OCI-LY1 (cell line): Measurements from ENCODE around the gene RADIL.

ENCODE experiments used
- H2AFZ ChIP-seq: fragments of 200-600 bp; sonication (generic), shearing (Covaris generic); 2 replicates; pipeline ENCODE4 v1.6.0; 2014; ENCODE audit warnings: antibody characterized with exemption, mild to moderate bottlenecking, low read length
- H3F3A ChIP-seq: fragments of 200-600 bp; sonication (generic), shearing (Covaris generic); 2 replicates; pipeline ENCODE4 v1.6.0; 2014; ENCODE audit warnings: mild to moderate bottlenecking, antibody characterized with exemption, low read length, moderate library complexity; ENCODE audit not compliant: insufficient read depth
- H3K27ac ChIP-seq: fragments of 200-600 bp; sonication (generic); 2 replicates; pipeline ENCODE4 v1.5.1; 2014; ENCODE audit warnings: low read length, mixed run types, mild to moderate bottlenecking, low read depth; ENCODE audit not compliant: poor library complexity, severe bottlenecking
- H3K27me3 ChIP-seq: fragments of 200-600 bp; sonication (generic); 2 replicates; pipeline ENCODE4 v1.6.0; 2014; ENCODE audit warnings: antibody characterized with exemption, mild to moderate bottlenecking, low read length, moderate library complexity; ENCODE audit not compliant: insufficient read depth
- H3K36me3 ChIP-seq: fragments of 200-600 bp; sonication (generic); 2 replicates; pipeline ENCODE4 v1.6.1; 2014; ENCODE audit warnings: mild to moderate bottlenecking, antibody characterized with exemption, low read length, moderate library complexity, mixed read lengths; ENCODE audit not compliant: insufficient read depth
- H3K4me1 ChIP-seq: fragments of 200-600 bp; sonication (generic); 2 replicates; pipeline ENCODE4 v1.5.1; 2014; ENCODE audit warnings: mild to moderate bottlenecking, low read length, moderate library complexity; ENCODE audit not compliant: insufficient read depth, severe bottlenecking
- H3K4me2 ChIP-seq: fragments of 200-600 bp; sonication (generic), shearing (Covaris generic); 2 replicates; pipeline ENCODE4 v1.6.1; 2014; ENCODE audit warnings: low read length
- H3K4me3 ChIP-seq: fragments of 200-600 bp; sonication (generic); 2 replicates; pipeline ENCODE4 v1.5.1; 2014; ENCODE audit warnings: low read length, low read depth, mild to moderate bottlenecking, mixed read lengths; ENCODE audit not compliant: poor library complexity, severe bottlenecking
- H3K79me2 ChIP-seq: fragments of 200-600 bp; shearing (Covaris generic); 2 replicates; pipeline ENCODE4 v1.6.1; 2016; ENCODE audit warnings: mixed run types, low read length, mixed read lengths; ENCODE audit not compliant: insufficient read depth
- H3K9ac ChIP-seq: fragments of 200-600 bp; sonication (generic), shearing (Covaris generic); 2 replicates; pipeline ENCODE4 v1.6.1; 2014; ENCODE audit warnings: mild to moderate bottlenecking, low read length, mixed read lengths
- H3K9me2 ChIP-seq: fragments of 200-600 bp; sonication (generic), shearing (Covaris generic); 2 replicates; pipeline ENCODE4 v1.6.1; 2014; ENCODE audit warnings: low read depth, mild to moderate bottlenecking, low read length, mixed read lengths
- H3K9me3 ChIP-seq: fragments of 200-600 bp; shearing (Covaris generic); 2 replicates; pipeline ENCODE4 v1.6.1; 2014; ENCODE audit warnings: low read length, mixed read lengths
- H4K20me1 ChIP-seq: fragments of 200-600 bp; sonication (generic), shearing (Covaris generic); 2 replicates; pipeline ENCODE4 v1.6.0; 2016; ENCODE audit warnings: mild to moderate bottlenecking, low read length; ENCODE audit not compliant: insufficient read depth
- EZH2 ChIP-seq: fragments of 200-600 bp; sonication (generic), shearing (Covaris generic); IDR thresholded peaks from 2 replicates; pipeline ENCODE4 v1.8.0; 2017; ENCODE audit warnings: borderline replicate concordance, mixed run types, mild to moderate bottlenecking, antibody characterized with exemption, low read length, moderate library complexity, mixed read lengths
- TF ChIP-seq, protein P1 (sequence below): fragments of 200-600 bp; sonication (generic), shearing (Covaris generic); IDR thresholded peaks from 2 replicates; pipeline ENCODE4 v1.5.1; 2017; ENCODE audit warnings: mild to moderate bottlenecking, antibody characterized with exemption, low read length, moderate library complexity, mixed read lengths

Gene RADIL

DNA sequence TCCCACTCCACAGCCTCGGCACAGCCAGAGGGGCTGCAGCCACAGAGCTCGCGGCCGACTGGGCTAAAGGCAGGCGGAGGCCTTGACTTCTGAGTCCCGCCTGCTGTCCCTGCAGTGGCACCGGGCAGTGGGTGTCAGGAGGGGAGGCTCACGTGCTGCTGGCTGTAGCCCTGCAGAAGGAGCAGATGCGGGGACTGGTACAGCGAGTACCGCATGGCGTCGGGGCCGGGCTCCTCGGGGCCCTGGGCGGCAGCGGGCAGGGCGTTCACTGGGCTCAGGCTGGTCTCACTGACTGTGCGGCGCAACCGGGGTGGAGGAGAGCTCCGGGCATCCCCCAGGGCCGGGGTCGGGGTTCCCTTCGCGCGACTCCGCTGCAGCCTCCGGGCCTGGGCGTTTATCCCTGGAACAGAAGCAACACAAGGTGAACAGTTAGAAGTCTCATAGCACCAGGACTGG lies 47.3 kb downstream of the RADIL start:
- no peak overlapping the region for H3K4me3 ChIP-seq
- H2AFZ ChIP-seq: no peak overlapping the region
- H3K79me2 ChIP-seq: no peaks in the 10 kb centered on the region
- H3K9me3 ChIP-seq: no peaks in the 10 kb centered on the region
- H3K4me2 ChIP-seq: no peak overlapping the region
- no peak overlapping the region for H3K27ac ChIP-seq
- H3K9ac ChIP-seq: no peak overlapping the region
- TF ChIP-seq EZH2: no peak
- TF ChIP-seq, protein P1, sequence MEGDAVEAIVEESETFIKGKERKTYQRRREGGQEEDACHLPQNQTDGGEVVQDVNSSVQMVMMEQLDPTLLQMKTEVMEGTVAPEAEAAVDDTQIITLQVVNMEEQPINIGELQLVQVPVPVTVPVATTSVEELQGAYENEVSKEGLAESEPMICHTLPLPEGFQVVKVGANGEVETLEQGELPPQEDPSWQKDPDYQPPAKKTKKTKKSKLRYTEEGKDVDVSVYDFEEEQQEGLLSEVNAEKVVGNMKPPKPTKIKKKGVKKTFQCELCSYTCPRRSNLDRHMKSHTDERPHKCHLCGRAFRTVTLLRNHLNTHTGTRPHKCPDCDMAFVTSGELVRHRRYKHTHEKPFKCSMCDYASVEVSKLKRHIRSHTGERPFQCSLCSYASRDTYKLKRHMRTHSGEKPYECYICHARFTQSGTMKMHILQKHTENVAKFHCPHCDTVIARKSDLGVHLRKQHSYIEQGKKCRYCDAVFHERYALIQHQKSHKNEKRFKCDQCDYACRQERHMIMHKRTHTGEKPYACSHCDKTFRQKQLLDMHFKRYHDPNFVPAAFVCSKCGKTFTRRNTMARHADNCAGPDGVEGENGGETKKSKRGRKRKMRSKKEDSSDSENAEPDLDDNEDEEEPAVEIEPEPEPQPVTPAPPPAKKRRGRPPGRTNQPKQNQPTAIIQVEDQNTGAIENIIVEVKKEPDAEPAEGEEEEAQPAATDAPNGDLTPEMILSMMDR: no peak
- H3K36me3 ChIP-seq: no peaks in the 10 kb centered on the region
- H3K4me1 ChIP-seq: peaks cover 9% of the 10 kb centered on the region
- H4K20me1 ChIP-seq: no peaks in the 10 kb centered on the region
- peaks cover 11% of the 10 kb centered on the region; the same call in 1 of the 2 replicates for H3K27me3 ChIP-seq
- H3K9me2 ChIP-seq: no peaks in the 10 kb centered on the region
- no peaks in the 10 kb centered on the region for H3F3A ChIP-seq

DNA sequence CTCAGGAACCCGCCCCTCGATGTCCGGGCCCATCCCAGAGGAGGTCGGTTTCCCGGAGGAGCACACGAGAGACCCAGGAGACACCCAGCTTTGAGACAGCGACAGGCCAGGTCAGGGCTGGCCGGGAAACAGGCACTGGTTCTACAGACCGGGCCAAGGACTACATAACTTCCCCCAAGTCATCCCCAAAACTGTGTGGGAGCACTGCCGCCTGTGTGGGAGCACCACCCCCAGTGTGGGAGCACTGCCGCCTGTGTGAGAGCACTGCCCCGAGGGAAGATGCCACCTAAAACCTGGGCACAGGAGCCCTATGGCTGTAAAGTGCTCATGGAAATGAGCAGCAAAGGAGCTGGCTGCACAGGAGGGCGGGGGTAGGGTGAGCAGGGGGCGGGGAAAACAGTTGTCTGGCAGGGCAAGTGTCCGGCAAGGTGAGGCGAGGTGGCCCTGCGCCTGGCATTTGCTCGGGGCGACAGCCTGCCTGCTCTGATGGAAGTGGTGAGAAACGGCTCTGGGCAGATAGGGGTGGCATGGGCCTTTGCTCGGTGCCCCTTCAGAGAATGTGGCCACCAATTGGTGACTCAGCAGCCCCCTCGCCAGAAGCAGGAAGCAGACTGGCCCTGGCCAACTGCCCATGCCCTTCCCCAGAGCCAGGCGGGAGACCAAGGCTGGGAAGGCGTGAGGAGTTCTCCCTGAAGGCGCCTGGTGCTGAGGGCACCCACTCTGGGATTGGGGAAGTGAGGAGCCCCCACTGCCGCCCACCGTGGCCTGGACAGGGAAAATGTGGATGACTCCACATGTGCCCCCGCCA lies 47.9 kb downstream of the RADIL start:
- no peaks in the 10 kb centered on the region for H4K20me1 ChIP-seq
- no peak overlapping the region for H3K4me3 ChIP-seq
- H3K4me2 ChIP-seq: no peak overlapping the region
- H3K9ac ChIP-seq: no peak overlapping the region
- no peaks in the 10 kb centered on the region for H3K9me3 ChIP-seq
- no peaks in the 10 kb centered on the region for H3F3A ChIP-seq
- no peaks in the 10 kb centered on the region for H3K79me2 ChIP-seq
- peaks cover 11% of the 10 kb centered on the region; the same call in 1 of the 2 replicates for H3K27me3 ChIP-seq
- H2AFZ ChIP-seq: no peak overlapping the region
- H3K27ac ChIP-seq: no peak overlapping the region
- H3K36me3 ChIP-seq: no peaks in the 10 kb centered on the region
- peaks cover 9% of the 10 kb centered on the region for H3K4me1 ChIP-seq
- TF ChIP-seq EZH2: no peak
- TF ChIP-seq, protein P1: no peak
- no peaks in the 10 kb centered on the region for H3K9me2 ChIP-seq

DNA sequence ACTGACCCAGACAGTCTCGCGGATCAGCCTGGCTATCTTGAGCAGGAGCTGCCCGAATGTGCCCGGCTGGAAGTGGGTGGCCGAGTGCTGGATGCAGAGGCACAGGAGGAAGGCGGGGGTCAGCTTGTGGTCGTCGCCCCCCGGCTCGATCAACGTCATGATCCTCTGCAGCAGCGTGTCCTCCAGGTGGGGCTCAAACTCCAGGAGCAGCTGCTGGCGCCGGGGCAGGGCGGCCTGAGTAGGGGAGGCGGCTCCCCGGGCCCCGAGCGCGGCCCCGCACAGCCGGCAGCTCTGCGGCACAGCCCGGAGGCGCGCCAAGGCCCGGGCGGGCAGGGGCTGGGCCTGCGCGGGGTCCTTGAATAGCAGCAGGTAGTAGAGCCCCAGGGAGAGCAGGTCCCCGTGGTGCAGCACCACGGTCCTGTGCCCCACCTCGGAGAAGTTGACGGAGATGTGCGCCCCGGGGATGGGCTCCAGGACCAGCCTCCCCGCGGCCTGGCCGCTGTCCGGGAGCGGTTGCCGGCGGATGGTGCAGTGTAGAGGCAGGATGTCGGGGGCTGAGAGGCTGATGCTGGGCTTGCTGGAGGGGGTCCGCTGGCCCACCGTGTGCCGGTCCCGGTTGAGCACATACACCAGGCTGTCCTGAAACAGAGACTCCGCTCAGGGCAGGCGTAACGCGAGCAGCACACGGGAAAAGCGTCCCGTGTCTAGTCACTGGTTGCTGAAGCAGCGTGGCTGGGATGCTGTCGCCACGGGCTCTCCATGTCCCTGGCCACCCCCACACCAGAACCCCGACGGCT lies 48.7 kb downstream of the RADIL start:
- peaks cover 9% of the 10 kb centered on the region for H3K4me1 ChIP-seq

More for the DNA sequence above, 48.7 kb downstream of the RADIL start:
- Histone ChIP-seq H3K4me2 (no peak overlapping the region), H3K9me2 (no peaks in the 10 kb centered on the region), H3K36me3 (no peaks in the 10 kb centered on the region), H3K9me3 (no peaks in the 10 kb centered on the region), H3K79me2 (no peaks in the 10 kb centered on the region), H3K9ac (no peak overlapping the region), H4K20me1 (no peaks in the 10 kb centered on the region), H2AFZ (no peak overlapping the region), H3K27ac (no peak overlapping the region), H3K4me3 (no peak overlapping the region), H3F3A (no peaks in the 10 kb centered on the region), H3K27me3 (peaks cover 11% of the 10 kb centered on the region; the same call in 1 of the 2 replicates)
- TF ChIP-seq, protein P1: no peak
- TF ChIP-seq EZH2: no peak
